NK-92 (cell line): ENCODE results near the gene POLR2C.

Source experiments
- DNase-seq: peaks from one replicate; lab custom pipeline; 2025; ENCODE audit not compliant: unreplicated experiment; lab: John Stamatoyannopoulos, UW

POLR2C gene

DNA sequence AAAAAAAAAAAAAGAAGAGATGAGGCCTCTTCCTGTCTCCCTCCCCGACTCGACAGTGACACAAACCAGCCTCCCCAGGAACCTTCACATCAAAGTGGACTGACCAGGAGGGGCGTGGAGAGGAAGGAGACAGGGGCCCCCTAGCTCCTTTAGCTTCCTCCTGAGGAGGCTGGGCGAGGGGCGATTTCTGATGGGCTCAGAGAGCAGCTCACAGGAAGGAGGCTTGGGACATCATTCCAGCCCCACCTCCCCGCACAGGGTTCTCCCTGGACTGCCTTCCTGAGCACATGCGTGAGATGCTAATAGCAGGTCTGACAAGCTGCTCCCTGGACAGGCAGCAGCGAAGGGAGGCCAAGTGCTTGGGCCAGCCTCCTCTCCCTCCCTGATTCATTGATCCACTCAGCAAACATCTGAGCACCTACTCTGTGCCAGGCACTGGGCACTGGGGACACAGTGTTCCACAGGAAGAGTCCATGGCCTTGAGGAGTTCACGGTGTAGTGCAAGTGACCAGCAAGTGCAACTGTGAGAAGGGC, 38.2 kb downstream of the POLR2C start:
- DNase-seq = no peak

DNA sequence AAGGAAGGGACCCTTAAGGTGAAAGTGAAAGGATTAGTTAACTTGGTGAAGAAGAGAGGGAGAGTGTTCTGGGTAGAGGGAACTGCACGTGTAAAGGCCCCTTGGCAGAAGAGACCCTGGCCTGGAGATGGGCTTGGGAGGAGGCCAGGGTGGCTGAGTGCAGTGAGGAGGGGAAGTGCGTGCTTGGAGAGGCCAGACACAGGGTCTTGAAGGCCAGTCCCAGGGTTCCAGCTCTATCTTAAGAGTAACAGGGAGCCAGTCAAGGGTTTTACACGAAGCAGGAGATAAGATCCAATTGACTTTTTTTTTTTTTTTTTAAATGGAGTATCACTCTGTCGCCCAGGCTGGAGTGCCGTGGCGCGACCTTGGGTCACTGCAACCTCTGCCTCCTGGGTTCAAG, 39.0 kb downstream of the POLR2C start:
- DNase-seq = no peak

DNA sequence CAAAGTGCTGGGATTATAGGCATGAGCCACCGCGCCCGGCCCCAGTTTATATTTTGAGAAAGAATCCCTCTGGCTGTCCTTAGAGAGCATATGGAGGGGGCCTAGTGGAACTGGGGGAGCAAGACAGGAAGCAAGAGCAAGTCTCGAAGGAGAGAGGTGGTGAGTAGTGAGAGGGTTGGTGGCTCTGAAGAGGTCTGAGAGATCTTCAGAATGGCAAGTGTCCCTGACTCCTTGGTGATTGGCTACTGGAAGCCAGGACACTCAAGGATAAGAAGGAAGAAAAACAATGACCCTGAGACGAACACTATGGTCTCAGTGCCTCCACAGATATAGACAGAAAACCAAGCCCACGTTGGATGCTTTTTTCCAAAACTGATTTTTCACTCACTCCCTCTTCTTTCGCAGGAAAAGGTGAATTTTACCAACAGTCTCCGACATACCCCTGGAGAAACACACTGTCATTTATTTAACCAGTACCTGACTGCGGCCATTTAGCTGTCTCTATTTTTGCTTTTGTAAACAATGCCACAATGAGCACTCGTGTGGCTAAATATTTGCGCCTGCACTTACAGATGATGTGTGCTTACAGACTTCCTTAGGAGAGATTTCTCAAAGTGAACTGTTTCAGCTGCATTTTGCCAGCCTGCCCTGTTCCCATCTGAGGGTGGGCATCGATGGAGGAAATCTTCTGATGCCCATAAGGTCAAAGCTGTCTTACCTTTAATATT, 39.7 kb downstream of the POLR2C start:
- DNase-seq = no peak

DNA sequence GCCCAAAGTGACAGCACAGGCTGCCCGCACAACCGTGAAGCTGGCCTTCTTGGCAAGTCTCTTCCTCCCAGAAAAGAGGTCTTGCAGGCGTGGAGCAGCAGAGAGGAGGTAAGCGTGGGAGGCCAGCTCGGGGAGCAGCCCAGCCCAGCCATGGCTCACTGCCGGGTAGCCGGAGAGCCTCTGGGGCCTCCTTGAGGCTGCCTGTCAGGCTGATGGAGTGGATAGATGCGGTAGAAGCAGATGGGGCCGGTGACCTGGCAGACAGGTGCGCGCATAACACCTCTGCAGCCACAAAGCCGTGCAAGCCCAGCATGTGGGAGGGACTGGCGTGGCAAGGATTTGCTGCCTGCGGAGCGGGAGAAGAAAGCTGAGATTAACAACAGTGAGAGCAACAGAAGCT, 40.9 kb downstream of the POLR2C start:
- DNase-seq = no peak

GRCh38 chr16:57504001-57504400, 41.5 kb downstream of the POLR2C start:
- DNase-seq = no peak

DNA sequence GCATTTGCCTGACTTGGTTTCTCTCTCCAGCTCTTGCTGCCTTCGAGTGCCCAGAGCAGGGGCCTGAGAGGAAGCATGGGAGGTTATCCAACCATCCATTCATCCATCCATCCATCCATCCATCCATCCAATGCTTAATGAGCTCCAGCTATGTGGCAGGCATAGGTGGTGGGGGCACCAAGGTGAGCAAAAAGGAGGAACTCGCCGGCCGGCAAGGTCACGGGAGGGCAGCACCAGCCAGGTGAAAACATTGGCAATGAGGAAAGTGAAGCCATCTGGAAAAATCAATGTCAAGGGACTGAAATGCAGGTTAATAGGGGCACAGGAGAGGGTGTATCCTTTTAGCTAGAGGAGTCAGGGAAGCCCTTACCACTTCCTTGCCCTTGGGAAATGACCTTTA, 42.0 kb downstream of the POLR2C start:
- no peak for DNase-seq

- no peak for DNase-seq
These were observed 42.7 kb downstream of the POLR2C start for GRCh38 chr16:57505169-57505568.

GRCh38 chr16:57507136-57508034, 44.9 kb downstream of the POLR2C start:
- no peak for DNase-seq

DNA sequence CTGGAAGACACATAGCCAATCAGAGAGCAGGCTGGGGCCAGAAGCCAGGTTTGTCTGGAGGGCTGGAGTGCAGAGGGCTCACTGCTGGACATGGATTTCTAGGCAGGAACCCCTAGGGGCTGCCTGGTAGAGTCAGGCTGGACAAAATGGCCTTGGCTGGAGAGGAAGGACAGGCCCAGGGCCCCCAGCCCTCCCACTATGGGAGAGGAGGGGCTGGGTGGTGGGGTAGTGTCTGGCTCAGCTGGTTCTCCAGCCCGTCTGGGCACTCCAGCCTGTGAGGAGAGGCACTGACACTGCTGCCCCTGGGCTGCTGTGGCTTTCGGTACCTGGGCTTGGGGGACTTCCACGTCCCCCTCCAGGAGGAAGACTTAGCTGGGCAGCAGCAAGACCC, 45.6 kb downstream of the POLR2C start:
- no peak for DNase-seq

- DNase-seq = no peak
These were observed 46.9 kb downstream of the POLR2C start for GRCh38 chr16:57509231-57509923.

DNA sequence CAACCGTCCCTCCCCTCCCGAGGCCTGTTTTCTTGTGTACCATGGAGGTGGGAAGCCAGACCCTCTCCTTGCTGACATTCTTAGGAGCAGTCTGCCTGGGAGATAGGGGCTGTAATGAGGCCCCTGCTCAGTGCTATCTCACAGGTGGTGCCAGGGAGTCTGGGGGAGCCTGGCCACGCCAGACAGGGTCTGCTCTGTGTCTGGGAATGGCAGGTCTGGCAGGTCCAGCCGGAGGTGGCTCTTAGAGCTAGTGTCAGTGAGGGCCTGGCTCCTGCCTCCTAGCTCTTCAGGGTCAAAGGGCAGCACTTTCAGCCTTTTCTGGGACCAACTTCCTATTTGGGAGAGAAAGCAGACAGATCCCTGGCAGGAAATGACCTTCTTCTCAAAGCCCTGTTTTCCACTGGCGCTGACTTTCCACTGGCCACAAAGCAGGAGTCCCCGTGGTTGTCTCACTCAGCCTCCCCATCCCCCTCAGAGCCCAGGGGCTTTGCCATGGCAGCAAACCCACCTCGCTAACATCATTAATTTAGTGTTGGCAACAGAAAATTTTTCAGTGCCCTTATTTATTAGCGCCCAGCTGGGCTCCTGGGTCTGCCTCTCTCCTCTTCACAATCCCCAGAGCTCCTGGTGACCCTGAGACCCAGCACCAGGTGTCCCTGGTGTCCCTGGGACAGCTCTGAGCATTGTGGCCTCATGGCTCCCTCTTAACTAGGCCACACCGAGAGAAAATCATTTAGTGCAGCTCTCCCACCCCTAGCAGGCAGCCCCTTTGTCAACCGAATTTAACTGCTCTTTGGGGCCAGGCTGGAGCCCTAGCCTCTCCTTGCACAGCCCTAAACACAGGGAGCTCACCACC, 47.8 kb downstream of the POLR2C start:
- DNase-seq = no peak

DNA sequence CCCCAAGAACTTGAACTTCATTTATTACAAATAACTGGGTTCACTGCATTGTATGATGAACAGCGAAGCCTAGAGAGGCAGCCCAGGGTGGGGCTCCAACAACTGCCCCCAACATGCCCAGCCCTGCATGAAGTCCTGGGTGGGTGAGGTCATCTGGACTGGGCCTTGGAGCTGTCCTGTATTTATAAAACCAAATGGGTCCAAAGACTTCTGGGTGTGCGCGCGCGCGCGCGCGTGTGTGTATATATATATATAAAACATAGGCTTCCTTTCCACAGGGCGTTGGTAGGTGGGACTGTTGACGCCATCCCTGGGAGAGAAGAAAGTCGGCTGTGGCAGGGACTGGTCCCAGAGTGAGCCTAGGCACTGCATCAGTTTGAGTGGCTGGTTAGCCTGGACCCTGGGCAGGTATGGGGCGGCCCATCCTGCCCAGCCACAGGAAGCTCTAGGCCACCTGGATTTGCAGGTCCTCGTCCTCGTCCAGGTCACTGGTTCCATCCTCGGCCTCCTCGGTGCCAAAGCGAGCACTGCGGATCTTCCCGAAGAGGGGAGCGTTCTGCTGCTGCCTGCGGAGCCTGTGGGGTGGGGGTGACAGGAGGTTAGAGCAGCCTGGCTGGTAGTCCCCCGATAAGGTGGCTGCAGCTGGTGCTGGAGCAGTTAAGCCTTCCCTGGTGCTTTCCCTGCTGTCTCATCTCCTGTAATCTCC, 50.0 kb downstream of the POLR2C start:
- DNase-seq = no peak

DNA sequence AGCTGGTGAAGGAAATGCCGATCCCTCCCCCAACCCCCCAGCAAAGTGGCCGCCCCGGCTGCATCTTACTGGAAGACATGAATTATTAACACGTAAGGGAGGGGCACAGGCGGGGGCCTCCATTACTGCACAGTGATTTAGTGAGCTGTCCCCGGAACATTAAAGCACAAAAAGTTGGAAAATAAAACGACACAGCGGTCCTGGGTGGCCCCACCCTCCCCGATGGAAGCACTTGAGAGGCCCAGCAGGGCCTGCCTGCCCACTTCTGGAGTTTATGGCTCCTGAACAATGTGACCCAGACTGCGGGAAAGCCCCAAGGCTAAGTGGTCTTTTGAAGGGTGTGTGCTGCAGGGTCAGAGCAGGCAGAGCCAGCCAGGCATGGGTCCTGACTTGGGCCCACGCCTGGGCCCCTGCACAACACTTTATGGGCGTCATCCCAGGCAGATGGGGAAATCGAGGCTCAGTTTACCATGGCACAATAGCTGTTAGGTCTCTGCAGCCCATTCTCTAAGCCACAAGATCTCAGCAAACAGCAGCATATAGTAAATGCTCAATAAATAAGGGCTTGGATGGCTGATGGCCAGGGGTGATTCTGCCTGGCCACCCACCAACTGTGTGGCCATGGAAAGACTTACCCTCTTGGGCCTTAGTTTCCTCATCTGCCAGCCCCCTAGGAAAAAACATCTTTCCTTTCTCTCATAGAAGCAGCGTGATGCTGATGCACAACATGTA, 51.1 kb downstream of the POLR2C start:
- DNase-seq = no peak

DNA sequence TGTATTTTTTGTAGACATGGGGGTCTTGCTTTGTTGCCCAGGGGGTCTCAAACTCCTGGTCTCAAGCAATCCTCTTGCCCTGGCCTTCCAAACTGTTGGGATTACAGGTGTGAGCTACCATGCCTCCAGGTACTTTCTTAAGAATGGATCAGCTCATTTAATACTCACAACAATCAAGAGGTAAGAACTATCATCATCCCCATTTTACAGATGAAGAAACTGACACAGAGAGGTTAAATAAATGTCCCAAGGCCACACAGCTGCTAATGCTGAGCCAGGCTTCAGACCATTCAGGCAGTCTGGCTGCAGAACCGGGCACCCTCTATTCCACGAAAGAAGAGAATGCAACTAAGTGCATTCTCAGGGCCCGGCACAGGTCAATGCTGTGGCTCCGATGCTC, 51.9 kb downstream of the POLR2C start:
- no peak for DNase-seq

DNA sequence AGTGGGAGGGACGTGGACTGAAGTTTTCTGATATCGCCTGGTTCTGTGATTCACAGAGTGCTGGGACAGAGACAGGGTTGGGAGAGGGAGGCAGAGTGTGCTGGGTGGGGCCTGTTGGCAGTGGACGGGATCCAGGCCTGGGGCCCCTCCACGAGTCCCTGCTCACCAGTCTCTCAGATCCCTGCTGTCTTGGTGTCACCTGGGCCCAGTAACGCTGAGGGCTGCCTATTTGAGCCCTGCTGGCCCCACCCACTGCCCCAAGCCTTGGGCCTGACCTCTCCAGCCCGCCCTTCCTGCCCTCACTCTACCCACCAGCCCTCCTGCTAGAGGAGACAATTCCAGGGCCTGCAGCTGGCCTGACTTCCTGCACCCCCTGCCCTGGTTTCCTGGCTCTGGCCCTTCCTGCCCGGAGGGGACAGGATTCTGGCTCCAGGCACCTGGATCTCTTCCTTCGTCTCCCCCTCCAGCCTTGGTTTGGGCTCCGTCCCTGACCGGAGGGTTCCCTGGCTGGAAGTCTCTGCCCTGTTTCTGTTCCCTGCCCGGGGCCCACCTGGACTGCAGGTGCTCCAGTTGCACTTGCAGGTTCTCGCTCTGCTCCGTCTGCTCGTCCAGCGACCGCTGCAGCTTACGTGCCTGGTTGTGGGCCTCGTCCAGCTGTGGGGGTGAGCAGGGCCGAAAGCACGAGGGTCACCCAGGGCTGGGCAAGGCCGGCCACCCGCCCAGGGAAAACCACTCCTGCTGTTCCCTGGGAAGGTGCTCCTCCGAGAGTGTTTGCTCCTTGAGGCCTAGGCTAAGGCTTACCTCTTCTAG, 52.5 kb downstream of the POLR2C start:
- DNase-seq = no peak

GRCh38 chr16:57516176-57516725, 53.8 kb downstream of the POLR2C start:
- DNase-seq = no peak

DNA sequence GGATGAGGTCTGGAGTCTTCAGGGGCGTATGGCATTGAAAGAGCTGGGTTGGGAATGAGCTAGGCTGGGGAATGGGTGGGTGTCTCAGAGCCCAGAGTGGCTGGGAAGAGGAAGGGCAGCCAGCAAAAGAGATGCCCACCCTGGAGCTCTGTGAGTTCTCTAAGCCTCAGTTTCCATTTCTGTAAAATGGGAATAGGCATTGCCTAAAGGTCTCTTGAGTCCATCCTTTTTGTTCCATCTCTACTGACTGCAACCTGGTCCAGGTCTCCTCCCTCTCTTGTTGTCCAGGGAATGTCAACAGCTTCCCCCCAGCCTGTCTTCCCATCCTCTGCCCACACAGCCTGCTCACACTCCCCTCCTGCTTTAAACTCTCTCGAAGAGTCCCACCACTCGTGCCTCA, 54.3 kb downstream of the POLR2C start:
- no peak for DNase-seq
